ENCODE results near the gene PRODH2. TPM values are rescaled to one million over a fixed set of nuclear protein-coding genes. Genes with fewer than 3 reads are reported as not detected.

Gene PRODH2
- total and polyA plus RNA-seq, 2 of the 13 experiments (the other 11 are each of a cell fraction or from before 2014, with no cell fraction given) = 86.7 to 118 TPM

GRCh38 chr19:35828692-35829301 is 16.2 kb upstream of the PRODH2 start (continued):
- TF ChIP-seq SAP130 (CRISPR knock-in tag; IDR thresholded peaks at IDR 0.05; ENCODE audit: low read depth) (peak; percentile 96), CHD2 (IDR thresholded peaks at IDR 0.05; ENCODE audit: low read depth, low read length) (no peak), ATF7 (IDR thresholded peaks at IDR 0.05) (no peak), ATF7 (CRISPR knock-in tag; IDR thresholded peaks at IDR 0.05) (no peak), ZNF441 (CRISPR knock-in tag; IDR thresholded peaks at IDR 0.05; ENCODE audit: borderline replicate concordance) (peak; percentile 97), NFYB (CRISPR knock-in tag; IDR thresholded peaks at IDR 0.05) (peak; percentile 31; the same call in 1 of the 2 replicates), ZNF737 (CRISPR knock-in tag; IDR thresholded peaks at IDR 0.05; ENCODE audit: borderline replicate concordance) (0 out of 2 replicates have a peak, but pooled peaks have one; percentile 68), SMAD1 (CRISPR knock-in tag; IDR thresholded peaks at IDR 0.05; ENCODE audit: borderline replicate concordance, low read depth) (no peak), ZBED4 (CRISPR knock-in tag; IDR thresholded peaks at IDR 0.05; ENCODE audit: borderline replicate concordance) (peak; percentile 94), TOPORS (CRISPR knock-in tag; IDR thresholded peaks at IDR 0.05) (0 out of 2 replicates have a peak, but pooled peaks have one; percentile 58), BHLHE40 (IDR thresholded peaks at IDR 0.05; ENCODE audit: low read length) (no peak), PCBP2 (optimal IDR thresholded peaks at IDR 0.05; ENCODE audit: low read depth, low read length, poor library complexity, severe bottlenecking) (no peak), CREB1 (IDR thresholded peaks at IDR 0.05) (no peak), CREB1 (CRISPR knock-in tag; IDR thresholded peaks at IDR 0.05) (no peak), HNF1B (CRISPR knock-in tag; IDR thresholded peaks at IDR 0.05) (0 out of 2 replicates have a peak, but pooled peaks have one; percentile 27), NCOA2 (CRISPR knock-in tag; IDR thresholded peaks at IDR 0.05) (peak; percentile 84), CEBPB (IDR thresholded peaks at IDR 0.05; ENCODE audit: borderline replicate concordance, low read depth, low read length) (no peak), REPIN1 (CRISPR knock-in tag; IDR thresholded peaks at IDR 0.05; ENCODE audit: borderline replicate concordance, low read depth) (peak; percentile 84), TRAFD1 (CRISPR knock-in tag; IDR thresholded peaks at IDR 0.05; ENCODE audit: borderline replicate concordance) (peak; percentile 67; the same call in 1 of the 2 replicates), YY1 (IDR thresholded peaks at IDR 0.05; ENCODE audit: insufficient read depth, insufficient replicate concordance, low read depth, low read length) (no peak), ARID3A (IDR thresholded peaks at IDR 0.05; ENCODE audit: low read depth, low read length) (no peak), FOXK2 (IDR thresholded peaks at IDR 0.05) (no peak)
